HG03565 (cell line): ENCODE data around the gene PODN.

Experiments
- ATAC-seq: cut with Tn5 transposase; IDR thresholded peaks from one replicate; pipeline ENCODE4 v1.9.1; 2021; ENCODE audit warnings: mild to moderate bottlenecking, moderate library complexity; ENCODE audit not compliant: unreplicated experiment

PODN gene

DNA sequence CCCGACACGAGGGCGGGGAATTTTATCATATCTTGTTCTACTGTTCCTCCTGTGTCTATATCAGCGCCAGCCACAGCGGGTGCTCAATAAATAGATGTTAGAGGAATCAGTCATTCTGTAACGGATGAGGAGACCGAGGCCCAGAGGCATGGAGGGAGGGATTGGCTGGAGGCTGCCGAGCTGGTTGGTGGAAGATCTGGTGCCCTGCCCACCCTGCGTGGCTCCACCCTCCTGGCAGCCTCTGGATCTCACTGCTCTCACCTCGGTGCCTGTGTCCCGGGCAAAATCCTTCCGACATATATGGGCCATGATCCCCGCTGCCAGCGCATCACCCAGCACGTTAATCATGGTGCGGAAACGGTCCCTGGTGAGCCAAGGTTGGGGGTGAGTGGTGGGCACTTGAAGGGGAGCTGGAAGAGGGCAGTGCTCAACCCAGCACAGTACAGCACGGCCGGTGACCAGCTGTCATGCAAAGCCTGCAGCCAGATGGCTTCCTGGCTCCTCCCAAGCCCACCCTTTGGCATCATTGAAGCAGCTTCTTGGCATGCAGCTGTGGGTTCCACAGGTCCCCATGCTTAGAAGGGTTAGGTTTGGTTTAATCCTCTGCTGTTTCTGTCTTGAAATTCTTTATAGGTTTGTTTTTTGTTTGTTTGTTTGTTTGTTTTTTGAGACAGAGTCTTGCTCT is 26.7 kb downstream of the PODN start:
- no peak for ATAC-seq

DNA sequence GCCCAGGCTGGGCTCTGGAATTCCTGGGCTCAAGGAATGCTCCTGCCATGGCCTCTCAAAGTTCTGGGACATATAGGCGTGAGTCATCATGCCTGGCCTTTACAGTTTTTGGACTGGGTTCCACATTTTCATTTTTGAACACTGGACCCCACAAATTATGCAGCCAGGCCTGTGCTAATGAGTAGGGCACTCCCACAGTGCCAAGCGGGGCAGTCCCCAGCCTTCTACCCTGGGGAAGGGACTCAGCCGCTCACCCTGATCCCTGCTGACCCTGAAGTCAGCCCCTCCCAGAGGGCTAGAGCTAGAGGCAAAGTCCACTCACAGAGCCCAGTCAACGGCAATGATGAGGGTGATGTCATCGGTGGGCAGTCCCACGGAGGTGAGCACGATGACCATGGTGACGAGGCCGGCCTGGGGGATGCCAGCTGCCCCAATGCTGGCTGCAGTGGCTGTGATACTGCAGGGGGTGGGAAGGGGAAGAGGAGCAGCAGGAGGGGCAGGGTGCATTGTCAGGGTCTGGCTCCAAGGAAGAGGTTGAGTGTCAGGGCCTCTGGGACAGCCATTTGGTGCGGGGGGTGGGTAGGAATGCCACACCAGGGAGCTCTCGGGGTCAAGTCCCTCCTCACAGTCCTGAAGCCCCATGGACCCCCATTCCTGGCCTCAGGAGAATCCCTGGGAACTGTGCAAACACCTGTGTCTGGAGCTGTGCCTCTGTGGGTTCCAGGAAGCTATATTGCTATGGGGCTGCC is 27.6 kb downstream of the PODN start:
- no peak for ATAC-seq

DNA sequence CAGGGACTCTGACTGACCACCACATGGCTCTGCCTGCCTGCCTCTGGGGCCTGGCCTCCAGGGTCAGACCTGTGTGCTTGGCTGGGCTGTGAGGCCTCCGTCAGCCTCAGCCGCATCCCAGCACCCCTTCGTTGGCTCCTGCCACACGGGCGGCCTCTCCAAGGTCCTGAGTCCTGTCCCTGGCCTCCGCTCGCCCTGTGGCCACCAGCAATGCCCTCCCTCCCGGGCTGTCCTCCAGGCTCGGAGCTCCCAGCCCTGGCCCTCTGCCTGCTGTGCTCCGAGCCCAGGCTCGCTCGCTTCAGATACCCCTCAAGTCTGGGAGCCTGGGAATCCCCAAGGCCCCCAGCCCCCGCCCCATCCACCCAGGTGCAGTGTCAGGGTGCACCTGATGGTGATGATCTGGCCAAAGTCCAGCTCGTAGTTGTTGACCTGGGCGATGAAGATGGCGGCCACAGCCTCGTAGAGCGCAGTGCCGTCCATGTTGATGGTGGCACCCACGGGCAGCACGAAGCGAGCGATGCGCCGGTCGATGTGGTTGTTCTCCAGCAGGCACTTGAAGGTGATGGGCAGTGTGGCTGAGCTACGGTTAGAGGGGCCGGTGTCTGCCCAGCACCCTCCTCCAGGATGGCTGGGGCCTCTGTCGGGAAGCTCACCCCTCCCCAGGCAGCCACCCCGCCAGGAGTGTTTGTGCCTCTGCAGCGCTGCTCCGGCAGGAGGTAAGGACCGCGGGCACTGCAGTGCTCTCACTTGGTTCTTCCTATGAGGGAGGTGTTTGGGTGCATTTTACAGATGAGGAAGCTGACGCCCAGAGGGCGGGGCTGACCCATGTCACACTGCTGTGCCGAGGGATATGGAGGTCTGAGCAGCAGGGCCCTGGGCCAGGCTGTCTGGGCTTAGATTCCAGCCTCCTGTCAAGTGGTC is 28.5 kb downstream of the PODN start:
- ATAC-seq: no peak

DNA sequence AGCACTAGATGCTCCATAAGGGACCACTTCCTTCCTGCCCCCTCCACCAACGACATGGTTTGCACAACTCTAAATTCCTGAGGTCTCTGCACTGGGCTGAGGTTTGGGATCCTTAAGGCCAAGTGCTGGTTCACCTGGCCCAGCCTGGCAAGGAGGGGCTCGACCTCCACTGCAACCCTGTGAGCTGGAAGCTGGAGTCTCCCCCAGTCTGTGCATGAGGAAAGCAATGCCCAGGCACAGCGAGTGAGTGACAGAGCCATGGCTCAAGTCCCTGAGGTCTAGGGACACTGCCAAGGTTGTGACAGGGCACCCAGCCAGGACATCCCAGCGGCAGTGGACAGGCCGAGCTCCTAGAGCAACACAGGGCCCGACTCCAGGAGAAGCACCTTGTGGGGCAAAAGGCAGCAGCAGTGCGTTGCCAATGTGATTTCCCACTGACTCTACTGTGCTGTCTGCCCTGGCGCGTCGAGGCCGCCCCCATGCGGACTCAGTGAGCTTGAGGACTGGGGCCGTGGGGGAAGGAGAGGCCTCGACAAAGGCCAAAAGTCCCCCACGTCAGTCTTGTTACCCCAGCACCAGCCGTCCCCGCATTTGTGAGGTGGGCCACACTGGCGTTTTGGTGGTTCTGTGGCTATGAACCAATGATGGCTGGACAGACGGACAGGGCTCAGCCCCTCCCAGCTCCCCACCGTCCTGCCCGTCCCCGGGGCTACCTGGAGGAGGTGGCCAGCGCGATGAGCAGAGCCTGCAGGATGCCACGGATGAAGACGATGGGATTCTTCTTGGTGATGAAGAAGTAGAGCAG is 30.0 kb downstream of the PODN start:
- no peak for ATAC-seq

DNA sequence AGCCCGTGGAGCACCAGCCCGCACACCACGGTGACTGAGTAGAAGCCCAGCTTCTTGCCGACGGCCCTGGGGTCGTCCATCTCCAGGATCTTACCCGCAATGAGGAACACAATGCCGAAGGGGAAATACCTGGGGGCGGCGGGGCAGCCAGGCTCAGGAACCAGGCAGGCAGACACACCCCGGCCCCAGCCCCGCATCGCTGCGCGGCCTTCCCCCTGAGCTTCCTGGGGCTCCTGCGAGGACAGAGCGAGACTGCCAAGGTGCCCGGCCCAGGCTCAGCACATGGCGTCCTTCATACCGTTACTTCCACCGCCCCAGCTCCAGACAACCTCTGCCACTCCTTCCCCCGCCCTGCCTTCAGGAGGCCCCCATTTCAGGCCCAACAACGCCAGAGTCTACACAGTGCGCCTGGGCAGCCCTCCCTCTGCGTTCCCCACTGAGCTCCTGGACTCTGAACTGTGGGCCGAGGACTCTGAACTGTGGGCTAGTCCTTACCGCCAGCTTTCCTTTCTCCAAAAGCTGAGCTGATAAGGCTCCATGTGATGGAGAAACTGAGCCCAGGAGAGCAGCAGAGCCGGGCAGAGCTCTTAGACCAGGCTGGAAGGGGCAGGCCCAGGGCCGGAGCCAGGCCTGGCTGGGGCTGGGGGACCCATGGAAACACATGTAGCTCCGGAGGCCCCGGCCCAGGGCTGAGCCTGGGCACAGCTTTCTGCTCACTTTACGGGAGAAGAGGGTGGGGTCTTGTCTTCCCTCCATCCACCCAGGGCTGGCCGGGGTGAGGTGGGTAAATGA is 30.8 kb downstream of the PODN start:
- ATAC-seq: no peak

DNA sequence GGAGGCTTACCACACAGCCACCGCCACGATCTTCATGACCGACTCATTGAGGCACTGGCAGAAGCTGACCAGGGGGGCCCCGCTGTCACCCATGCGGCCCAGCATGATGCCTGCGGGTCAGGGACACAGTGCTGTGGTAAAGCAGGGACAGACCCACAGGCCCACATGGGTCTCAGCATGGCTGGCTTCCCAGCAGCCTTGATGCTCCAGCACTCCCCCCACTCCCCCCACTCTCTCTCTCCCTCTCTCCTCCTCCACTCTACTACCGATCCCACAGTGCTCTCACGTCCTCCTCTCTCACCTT is 31.4 kb downstream of the PODN start:
- ATAC-seq: no peak

DNA sequence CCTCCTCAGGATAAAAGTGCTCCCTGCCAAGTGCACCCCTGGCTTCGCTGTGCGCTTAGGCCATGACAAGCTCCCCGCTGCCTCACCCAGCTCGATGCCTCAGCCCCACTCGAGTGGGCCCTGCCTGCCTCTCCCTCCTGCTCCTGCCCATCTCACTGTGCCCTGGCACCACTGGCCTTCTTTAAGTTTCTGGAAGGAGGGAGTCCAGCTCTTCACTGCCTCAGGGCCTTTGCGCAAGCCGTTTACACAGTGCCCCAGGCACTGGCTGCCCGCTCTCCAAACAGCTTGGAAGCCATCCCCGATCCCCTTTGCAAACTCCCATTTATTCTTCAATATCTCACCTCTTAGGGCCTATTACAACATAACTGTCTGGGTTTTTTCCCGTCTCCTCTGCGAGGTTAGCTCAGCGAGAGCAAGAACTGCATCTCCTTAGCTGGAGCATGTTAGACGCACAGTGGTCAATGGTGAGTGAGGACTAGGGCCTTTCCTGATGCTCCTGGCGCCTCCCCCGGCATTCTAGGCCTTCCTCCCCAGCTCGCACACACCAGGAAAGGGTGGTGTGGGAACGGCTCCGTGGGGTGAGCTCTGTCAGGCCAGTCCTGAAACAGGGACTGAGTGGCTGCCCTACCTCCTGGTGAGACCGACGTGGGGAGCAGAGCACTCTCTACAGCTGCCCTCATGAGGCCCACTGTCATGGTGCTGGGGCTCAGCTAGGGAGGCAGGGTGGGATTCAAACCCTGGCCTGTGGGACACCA is 31.9 kb downstream of the PODN start:
- ATAC-seq: no peak

DNA sequence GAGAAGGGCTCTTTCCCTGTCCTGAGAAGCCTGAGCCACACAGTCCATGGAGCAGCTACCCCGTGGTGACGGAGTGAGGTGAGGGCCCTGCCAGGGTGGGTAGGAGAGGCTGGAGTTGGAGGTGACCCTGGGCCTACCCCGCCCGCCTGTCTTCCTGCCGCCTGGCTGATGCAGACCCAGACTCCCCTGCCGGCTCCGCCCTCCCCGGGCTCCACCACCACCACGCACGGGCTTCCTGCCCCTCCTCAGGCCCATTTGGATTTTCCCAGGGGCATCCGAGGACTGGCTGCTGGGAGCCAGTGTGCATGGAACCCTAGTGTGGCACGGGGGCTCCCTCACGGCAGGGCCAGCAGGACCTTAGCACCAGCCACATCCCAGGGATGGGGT is 32.5 kb downstream of the PODN start:
- no peak for ATAC-seq

DNA sequence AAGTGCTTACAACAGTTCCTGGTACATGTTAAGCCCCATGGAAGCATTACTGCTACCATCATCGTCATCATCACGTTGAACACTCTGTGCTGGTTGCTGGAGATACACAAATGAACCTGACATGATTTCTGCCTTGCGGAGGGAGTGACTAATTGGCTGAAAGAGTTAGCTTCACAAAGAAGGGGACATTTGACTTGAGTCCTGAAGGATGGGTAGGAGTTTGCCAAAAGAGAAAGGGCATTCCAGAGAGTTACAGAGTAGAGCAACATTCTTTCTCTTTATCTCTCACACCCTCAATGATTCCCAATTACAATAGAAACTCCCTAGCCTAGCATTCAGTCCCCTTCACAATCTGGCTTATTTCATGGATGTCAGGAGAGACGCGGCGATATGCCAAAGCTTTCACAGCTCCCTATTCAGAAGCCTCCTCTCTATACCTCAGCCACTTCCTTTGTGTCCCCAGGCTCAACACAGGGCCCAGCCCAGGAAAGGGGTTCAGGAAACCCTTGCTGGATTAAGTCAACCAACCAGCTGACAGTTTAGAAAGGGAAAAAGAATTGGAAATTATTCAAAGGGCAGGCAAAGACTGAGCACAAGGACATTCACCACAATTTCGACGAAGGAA is 42.4 kb downstream of the PODN start:
- ATAC-seq: no peak

DNA sequence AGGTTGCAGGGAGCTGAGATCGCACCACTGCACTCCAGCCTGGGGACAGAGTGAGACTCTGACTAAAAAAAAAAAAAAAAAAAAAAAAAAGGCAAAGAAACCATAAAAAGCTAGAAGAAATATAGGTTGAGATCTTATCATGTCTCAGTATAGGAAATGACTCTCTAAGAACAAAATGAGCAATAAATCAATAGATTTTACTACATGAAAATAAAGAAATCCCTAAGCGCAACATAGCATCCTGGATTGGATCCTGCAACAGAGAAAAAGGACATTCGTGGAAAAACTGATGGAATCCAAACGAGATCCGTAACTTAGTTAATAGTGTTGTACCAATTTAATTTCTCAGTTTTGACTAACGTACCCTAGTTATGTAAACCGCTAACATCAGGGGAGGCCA is 45.1 kb downstream of the PODN start:
- ATAC-seq: no peak

DNA sequence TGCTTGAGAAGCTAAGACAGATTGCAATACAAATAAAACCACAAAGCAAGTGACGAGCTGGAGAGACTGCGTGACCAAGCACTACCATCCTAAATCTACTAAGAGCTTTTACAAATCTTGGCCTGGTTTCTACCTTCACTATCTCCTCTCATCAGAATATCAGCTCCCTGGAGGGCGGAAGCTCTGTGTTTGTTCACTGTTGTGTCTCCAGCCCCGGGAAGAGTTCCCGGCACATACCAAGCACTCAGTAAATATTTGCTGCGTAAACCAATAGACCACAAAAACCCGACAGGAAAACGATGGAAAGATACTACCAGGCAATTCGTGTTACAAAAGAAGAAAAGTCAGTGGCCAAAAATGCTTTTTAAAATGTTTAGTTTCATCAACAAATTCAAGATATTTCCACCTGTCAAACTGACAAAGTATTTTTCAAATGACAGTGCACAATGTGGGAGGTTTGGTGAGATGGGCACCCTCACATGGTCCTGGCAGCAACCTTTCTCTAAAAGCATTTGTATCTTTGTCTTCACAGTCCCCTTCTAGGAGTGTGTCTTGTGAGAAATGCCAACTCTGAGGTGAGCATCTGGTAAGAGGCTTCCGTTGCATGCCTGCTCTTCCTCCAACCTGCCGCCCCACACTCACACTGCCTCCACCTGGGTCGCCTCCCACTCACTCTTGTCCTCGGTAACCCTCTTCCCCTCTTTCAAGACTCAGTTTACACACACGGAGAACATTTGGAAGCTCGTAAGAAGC is 45.7 kb downstream of the PODN start:
- ATAC-seq: no peak

DNA sequence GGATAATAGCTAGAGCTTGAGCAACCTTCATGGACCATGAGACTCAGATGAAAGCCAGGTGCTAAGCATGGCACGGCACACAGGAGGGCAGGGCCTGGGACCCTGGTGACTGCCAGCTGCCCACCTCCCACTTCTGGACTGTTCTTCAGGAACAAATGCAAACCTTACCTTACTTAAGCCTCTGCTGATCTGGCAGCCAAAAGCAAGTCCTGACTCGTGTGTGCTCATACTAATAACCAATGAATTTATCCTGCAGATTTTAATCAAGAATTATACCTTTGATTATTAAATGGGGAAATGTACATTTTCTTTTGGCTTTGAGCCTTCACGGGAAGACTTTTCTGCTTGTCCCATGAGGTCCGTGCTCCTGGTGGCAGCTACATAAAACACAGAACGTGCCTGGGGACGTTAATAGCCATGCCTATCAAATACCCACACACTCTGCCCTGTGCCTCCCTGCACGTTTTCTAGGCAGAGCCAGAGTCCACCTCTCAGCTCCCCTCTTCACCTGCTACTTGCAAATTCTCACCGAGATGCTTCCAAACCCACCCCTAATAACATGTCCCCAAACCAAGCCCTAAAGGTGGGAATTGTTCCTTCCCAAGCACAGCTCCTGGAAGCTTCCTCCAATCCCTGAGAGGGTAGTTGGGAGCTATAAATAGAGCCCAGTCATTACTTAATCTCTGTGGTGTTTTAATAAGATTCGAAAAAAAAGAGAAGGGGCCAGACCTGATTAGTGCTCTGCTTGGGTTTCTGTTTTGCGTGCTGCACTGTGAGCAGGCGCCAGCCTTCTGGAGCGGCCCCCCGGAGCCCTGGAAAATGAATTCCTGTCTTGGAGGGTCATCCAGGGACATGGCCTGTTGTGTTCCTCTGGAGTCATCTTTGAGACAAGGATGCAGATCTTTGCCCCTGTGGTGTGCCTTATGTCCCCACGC is 46.9 kb downstream of the PODN start:
- ATAC-seq: no peak

DNA sequence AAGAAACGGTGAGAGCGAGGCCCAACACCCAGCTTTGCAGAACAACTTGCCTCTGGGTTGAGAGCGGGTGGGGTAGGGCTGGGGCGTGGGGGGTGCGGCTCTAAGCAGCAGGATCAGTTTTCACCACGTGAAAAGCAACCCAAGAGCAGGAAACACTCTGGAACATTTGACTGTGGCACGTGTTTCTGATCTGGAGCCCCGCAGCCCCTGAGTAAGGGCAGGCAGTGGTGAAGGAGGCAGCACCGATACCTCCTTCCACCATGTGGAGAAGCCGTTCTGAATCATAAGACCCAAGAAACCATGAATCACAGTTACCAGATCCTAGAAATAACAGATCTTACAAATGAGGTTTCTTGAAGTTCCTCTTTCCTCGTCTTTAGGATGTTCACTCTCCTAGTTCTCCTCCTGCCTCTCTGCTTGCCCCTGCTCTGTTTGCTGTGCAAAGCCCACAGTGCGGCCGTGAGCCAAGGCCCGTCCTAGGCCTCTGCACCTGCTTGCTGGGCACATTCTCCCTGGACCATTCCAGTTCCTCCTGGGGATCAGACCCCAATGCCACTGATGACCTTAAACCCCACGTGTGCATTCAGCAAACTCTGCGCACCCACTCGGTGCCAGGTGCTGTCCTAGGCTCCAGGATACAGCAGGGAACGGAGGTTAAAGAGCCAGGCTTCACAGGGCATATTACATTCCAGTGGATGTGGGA is 48.5 kb downstream of the PODN start:
- no peak for ATAC-seq

DNA sequence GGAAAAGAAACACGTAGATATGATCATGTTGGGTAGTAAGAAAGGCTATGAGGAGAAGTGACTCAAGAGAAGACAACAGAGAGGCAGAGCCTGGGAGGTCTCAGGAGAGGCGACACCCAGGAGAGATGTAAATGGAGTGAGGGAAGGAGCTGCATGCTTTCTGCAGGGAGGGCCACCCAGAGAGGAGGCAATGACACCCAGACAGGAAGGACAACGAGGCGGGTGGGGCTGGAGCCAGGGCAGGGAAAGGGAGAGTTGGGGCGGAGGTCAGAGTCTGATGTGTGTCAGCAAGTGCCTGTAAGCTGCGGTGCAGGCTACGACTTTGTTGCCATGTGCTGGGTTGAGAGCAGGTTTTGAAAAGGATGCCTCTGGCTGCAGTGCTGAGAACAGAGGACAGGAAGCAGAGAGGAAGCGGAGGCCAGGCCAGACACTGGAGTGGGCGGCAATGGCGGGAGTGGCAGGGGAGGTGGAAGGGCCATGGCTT is 49.1 kb downstream of the PODN start:
- ATAC-seq: no peak

DNA sequence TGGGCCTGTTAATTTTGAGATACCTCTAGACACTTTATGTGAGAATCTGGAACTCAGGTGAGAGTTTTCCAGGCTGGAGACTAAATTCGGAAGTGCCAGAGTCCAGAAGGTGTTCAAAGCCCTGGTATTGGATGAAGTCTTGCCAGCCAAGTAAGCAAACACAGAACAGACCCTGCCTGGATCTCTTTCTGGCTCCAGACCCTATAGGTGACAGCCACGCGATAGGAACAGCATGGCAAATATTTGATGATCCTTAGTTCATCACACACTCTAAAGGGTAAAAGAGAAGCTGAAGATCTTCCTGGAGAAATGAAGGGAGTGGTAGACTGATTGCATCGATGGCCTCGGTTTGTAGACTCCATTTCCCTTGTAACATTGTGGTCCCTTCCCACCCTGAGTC is 49.7 kb downstream of the PODN start:
- ATAC-seq: no peak

DNA sequence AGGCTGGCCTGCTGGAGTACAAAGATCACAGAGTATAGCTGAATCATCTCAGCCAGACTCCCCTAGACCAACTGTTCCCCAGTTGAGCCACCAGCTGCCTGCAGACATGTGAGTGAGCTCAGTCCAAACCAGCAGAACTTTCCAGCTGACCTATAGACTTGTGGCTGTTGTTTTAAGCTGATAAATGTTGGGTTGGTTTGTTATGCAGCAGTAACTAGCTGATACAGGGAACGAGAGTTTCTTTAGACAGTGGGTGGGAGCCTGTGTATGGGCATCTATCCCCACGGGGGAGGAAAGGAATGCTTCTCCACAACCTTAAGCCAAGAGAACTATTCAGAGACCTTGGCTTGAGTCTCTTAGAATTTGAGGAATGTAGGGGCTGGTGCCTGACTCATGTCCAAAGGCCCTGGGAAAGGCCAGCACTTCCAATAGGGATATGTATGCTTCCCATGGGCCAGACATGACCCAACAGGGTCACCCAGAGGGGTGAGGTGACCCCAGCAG is 50.3 kb downstream of the PODN start:
- ATAC-seq: no peak
